ENCODE data around the gene ARHGAP26. TPM values are rescaled to one million over a fixed set of nuclear protein-coding genes. Genes with fewer than 3 reads are reported as not detected.

The ARHGAP26 gene
- total RNA-seq, 1 experiment from 2014 or later, result 65.5 TPM

DNA sequence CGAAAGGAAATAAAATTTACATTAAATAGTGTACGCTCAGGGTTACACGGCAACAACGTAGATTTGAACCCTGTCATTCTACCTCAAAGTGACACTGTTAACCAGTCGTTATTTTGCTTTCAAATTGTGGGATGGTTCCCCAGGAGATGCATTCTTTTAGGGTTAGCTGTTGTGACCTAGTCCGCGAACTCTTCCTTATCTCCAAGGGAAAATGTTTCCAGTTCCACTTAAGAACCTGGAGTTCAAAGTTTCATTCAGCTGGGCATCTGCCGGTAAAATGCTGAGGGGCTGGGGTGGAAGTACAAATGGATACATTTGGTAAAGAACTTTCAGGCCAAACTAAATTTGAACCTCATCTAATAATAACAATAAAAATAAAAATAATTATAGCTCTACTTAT lies 368.7 kb downstream of the ARHGAP26 start:
- POLR2A ChIA-PET, result no interaction called here
- DNase-seq (ENCODE audit: low read depth, low spot score) (no peak), ATAC-seq (no peak)
- TF ChIP-seq SIN3A (IDR thresholded peaks at IDR 0.05; ENCODE audit: borderline replicate concordance, insufficient read depth, low read depth, low read length) (no peak), POLR2AphosphoS5 (IDR thresholded peaks at IDR 0.05; ENCODE audit: low read depth, low read length) (no peak), TCF7L2 (IDR thresholded peaks at IDR 0.05; ENCODE audit: low read depth, low read length) (no peak)
- TF ChIP-seq, protein P1, sequence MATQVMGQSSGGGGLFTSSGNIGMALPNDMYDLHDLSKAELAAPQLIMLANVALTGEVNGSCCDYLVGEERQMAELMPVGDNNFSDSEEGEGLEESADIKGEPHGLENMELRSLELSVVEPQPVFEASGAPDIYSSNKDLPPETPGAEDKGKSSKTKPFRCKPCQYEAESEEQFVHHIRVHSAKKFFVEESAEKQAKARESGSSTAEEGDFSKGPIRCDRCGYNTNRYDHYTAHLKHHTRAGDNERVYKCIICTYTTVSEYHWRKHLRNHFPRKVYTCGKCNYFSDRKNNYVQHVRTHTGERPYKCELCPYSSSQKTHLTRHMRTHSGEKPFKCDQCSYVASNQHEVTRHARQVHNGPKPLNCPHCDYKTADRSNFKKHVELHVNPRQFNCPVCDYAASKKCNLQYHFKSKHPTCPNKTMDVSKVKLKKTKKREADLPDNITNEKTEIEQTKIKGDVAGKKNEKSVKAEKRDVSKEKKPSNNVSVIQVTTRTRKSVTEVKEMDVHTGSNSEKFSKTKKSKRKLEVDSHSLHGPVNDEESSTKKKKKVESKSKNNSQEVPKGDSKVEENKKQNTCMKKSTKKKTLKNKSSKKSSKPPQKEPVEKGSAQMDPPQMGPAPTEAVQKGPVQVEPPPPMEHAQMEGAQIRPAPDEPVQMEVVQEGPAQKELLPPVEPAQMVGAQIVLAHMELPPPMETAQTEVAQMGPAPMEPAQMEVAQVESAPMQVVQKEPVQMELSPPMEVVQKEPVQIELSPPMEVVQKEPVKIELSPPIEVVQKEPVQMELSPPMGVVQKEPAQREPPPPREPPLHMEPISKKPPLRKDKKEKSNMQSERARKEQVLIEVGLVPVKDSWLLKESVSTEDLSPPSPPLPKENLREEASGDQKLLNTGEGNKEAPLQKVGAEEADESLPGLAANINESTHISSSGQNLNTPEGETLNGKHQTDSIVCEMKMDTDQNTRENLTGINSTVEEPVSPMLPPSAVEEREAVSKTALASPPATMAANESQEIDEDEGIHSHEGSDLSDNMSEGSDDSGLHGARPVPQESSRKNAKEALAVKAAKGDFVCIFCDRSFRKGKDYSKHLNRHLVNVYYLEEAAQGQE (IDR thresholded peaks at IDR 0.05; ENCODE audit: insufficient read depth in 1 of 2, low read depth in 2 of 2, low read length in 1 of 2), result no peak
- TF ChIP-seq, protein P2, sequence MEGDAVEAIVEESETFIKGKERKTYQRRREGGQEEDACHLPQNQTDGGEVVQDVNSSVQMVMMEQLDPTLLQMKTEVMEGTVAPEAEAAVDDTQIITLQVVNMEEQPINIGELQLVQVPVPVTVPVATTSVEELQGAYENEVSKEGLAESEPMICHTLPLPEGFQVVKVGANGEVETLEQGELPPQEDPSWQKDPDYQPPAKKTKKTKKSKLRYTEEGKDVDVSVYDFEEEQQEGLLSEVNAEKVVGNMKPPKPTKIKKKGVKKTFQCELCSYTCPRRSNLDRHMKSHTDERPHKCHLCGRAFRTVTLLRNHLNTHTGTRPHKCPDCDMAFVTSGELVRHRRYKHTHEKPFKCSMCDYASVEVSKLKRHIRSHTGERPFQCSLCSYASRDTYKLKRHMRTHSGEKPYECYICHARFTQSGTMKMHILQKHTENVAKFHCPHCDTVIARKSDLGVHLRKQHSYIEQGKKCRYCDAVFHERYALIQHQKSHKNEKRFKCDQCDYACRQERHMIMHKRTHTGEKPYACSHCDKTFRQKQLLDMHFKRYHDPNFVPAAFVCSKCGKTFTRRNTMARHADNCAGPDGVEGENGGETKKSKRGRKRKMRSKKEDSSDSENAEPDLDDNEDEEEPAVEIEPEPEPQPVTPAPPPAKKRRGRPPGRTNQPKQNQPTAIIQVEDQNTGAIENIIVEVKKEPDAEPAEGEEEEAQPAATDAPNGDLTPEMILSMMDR (IDR thresholded peaks at IDR 0.05), result no peak
- CTCF ChIA-PET, result interaction anchor here (0.6 to 0.7 kb wide), 3 partner anchors 29 to 483 kb away, joined by 3 to 4 read pairs (median 4); no protein-coding TSS in a partner anchor
- no peak overlapping the region for H3K27ac ChIP-seq (ENCODE audit: low read length)
- H3K9me3 ChIP-seq (ENCODE audit: control insufficient read depth, insufficient read depth, low read depth, low read length), result no peaks in the 10 kb centered on the region
- no peaks in the 10 kb centered on the region for H3K27me3 ChIP-seq (ENCODE audit: control insufficient read depth, insufficient read depth, low read length)
- no peak overlapping the region for H3K4me3 ChIP-seq (ENCODE audit: low read depth in 2 of 2, low read length in 2 of 2)
- no peaks in the 10 kb centered on the region for H3K4me1 ChIP-seq (ENCODE audit: control insufficient read depth, insufficient read depth, low read length)
- intact Hi-C loops (cut with micrococcal nuclease; ENCODE audit: unreplicated experiment), result no loop called here
- no TSS peak for BruUV-seq (replicated peaks)
- in situ Hi-C loops (cut with HindIII; ENCODE audit: low pct_unique_long_range_greater_than_20kb, low sequenced_read_pairs), result no loop called here
- peaks cover 3% of the 10 kb centered on the region; the same call in 1 of the 2 replicates for H3K36me3 ChIP-seq (ENCODE audit: control insufficient read depth, insufficient read depth, low read length)

DNA sequence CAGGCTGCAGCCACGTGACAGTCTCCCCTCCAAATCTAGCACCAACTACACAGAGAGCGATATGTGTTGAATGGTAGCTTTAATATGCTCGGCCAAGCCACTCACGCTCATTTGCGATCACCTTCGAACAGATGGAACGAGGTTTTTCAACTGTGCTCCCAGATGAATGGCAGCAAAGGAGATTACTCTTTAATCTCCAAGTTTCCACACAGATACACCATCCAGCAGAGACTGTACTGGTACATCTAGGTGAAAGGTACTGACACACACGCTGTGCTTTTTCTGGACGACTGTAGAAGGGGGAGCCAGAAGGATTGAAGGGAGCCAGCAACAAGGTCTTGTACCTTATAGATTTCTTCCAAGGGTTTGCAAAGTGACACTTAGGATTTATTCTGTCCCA lies 369.4 kb downstream of the ARHGAP26 start:
- intact Hi-C loops (cut with micrococcal nuclease; ENCODE audit: unreplicated experiment) (no loop called here), in situ Hi-C loops (cut with HindIII; ENCODE audit: low pct_unique_long_range_greater_than_20kb, low sequenced_read_pairs) (no loop called here)
- no peak overlapping the region for H3K27ac ChIP-seq (ENCODE audit: low read length)
- H3K36me3 ChIP-seq (ENCODE audit: control insufficient read depth, insufficient read depth, low read length), result peaks cover 3% of the 10 kb centered on the region; the same call in 1 of the 2 replicates
- no peak for DNase-seq (ENCODE audit: low read depth, low spot score)
- H3K27me3 ChIP-seq (ENCODE audit: control insufficient read depth, insufficient read depth, low read length), result no peaks in the 10 kb centered on the region
- no peaks in the 10 kb centered on the region for H3K4me1 ChIP-seq (ENCODE audit: control insufficient read depth, insufficient read depth, low read length)
- no peak for ATAC-seq
- ChIA-PET POLR2A (no interaction called here), CTCF (no interaction called here)
- no peaks in the 10 kb centered on the region for H3K9me3 ChIP-seq (ENCODE audit: control insufficient read depth, insufficient read depth, low read depth, low read length)
- no TSS peak for BruUV-seq (replicated peaks)
- TF ChIP-seq, protein P1 (IDR thresholded peaks at IDR 0.05; ENCODE audit: insufficient read depth in 1 of 2, low read depth in 2 of 2, low read length in 1 of 2), result no peak
- no peak overlapping the region for H3K4me3 ChIP-seq (ENCODE audit: low read depth in 2 of 2, low read length in 2 of 2)
